Stimulated activated naive CD8-positive, alpha-beta T cell treated with anti-CD3 and anti-CD28 coated beads, Interleukin-15, Interleukin-2, amounts not matched to agents 100 U/mL and 50 U/mL, for 24 hours (primary cell): Measurements from ENCODE around the gene RSL1D1.
A peak's percentile ranks its signal among the peaks of the same experiment; 100 is the strongest.
"Not testable (repeated sequence)": the region's sequence is repeated elsewhere in the genome, so short reads cannot be mapped to it uniquely, and the experiment has no call there.

Experiments
- ATAC-seq: fragments of 150-1000 bp; cut with Tn5 transposase; one replicate; pipeline ENCODE4 v1.10.0; 2021
- DNase-seq: peaks from one replicate; pipeline ENCODE4 v3.0.0; 2021

RSL1D1 gene

DNA sequence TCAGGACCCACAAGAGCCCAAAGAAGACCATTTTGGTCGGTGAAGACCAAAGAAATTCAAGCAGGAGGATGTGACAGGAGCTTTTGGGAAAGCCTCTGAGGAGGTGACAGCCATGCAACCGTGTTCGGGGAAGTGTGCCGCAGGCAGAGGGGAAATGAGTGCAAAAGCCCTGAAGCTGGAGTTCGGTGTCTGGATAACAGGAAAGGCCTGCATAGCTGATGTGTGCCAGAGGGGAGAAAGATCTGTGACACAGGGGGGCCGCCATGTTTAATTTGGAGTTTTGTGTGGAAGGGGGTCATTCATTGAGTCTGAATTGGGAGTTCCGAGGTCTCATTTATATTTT, 53.4 kb downstream of the RSL1D1 start:
- ATAC-seq (no peak), DNase-seq (peak; percentile 39)

DNA sequence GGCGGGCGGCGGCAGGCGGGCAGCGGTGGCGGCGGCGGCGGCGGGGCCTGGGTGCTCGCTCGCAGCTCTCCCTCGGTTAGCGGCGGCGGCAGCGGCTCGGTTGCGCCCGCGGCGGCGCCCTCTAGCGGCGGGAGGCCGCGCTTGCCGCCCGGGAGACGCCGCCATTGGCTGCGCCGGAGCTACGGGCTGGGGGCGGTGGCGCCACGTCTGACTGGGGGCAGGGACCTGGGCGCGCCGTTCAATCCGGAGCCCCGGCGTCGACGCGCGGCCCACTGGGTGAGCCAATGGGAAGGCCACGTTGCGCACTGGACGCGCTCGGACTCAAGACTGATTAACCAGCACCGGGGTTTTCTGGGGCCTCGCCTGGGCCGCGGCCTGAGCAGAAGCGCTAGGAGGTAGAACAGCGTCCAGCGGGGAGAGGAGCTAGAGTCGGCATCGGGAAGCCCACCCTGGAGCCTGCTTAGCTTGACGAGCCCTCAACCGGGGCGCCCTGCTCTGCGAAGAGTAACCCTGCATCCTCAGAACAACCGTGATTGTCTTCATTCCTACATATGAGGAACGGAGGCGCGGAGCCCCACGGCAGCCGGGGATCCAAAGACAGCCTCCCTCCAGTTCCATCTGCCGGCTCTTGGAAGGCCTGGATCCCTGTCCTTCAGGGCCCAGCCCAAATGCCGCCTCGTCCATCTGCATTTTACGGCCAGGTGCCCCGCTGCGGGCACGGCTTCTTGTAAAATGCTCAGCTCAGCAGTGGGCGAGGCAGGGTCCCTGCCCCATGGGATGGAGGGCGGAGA, 54.0 kb downstream of the RSL1D1 start, which contains the start of gene ZC3H7A:
Gene ZC3H7A (minus strand): TSS at position 93 of the 791 bp plus-strand sequence. CDS start 14,904 bp downstream, outside the sequence.
- ATAC-seq (peak; percentile 99), DNase-seq (peak; percentile 94)

GRCh38 chr16:11796227-11797165, 54.8 kb downstream of the RSL1D1 start:
- DNase-seq (peak; percentile 44), ATAC-seq (no peak)

GRCh38 chr16:11795887-11796226, 55.5 kb downstream of the RSL1D1 start:
- DNase-seq (no peak), ATAC-seq (no peak)

- no peak for ATAC-seq
- DNase-seq = no peak
Observed at GRCh38 chr16:11794996-11795886, 56.1 kb downstream of the RSL1D1 start.

- DNase-seq (no peak), ATAC-seq (no peak)
Observed at GRCh38 chr16:11794447-11794846, 56.9 kb downstream of the RSL1D1 start.

DNA sequence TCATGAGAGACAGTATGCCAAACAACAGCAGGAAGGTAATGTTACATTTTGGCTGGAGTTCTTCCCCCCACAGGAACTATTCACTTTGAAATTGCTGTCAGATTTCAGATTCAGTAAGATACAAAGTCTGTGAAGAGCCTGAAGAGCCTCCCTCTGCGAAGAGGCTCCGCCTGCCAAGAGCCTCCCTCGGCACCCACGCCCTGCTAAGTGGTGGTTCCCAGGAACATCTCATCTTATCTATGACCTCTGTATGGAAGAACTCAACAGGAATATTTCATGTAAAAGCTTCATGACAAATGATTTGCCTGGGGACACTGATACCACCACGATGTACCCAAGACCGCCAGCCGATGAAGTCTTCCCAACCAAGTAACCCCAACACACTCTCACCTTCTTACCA, 57.5 kb downstream of the RSL1D1 start:
- ATAC-seq = no peak
- DNase-seq = no peak

DNA sequence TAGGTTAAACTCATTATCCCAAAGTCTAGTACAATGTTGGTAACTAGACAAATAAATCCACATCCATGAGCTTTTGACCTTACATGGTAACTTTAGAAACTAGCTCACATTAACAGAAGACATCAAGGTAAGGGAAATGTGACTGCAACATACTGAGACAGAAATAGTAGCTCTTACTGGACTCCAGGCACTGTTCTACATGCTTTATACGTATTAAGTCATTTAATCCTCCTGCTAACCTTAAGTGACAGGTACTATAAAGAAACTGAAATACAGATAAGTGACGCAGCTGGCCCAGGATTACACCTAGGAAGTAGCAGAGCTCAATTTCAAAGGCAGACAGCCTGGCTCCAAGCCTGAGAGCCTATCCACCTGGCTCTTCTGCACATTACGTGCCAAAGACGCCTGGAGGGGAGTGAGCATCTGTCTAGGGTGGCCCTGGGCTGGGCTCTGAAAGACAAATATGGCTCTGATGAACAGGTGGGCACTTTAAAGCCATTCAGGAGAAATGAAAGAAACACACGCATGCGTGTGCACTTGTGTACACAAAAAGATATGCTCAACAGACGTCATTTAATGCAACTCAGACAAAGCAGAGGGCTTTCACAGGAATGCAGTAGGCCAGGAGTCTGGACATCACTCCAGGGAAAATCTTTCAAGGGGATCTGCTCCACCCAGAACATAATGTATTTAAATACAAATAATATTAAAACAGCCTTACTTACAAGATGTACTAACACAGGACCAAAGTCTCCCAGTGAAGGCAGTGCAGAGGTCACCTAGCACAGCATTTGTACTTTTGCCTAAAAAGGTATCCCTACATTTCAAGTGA, 58.7 kb downstream of the RSL1D1 start:
- no peak for DNase-seq
- ATAC-seq = no peak

- no peak for DNase-seq
- ATAC-seq = no peak
Observed at GRCh38 chr16:11791144-11791828, 60.1 kb downstream of the RSL1D1 start.

DNA sequence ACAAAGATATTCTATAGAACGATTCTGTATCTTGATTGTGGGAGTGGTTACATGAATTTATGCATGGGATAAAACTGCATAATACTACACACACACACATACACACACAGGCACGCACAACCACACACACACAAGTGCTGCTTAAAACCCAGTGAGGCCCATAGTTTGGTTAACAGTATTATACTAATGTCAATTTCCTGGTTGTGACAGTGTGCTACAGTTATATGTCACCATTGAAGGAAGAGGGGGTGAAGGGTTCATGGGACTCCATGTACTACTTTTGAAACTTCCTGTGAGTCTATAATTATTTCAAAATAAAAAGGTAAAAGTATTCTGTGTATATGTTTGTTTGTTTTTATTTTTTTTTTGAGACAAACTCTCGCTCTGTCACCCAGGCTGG, 62.4 kb downstream of the RSL1D1 start:
- DNase-seq = no peak
- ATAC-seq = no peak

DNA sequence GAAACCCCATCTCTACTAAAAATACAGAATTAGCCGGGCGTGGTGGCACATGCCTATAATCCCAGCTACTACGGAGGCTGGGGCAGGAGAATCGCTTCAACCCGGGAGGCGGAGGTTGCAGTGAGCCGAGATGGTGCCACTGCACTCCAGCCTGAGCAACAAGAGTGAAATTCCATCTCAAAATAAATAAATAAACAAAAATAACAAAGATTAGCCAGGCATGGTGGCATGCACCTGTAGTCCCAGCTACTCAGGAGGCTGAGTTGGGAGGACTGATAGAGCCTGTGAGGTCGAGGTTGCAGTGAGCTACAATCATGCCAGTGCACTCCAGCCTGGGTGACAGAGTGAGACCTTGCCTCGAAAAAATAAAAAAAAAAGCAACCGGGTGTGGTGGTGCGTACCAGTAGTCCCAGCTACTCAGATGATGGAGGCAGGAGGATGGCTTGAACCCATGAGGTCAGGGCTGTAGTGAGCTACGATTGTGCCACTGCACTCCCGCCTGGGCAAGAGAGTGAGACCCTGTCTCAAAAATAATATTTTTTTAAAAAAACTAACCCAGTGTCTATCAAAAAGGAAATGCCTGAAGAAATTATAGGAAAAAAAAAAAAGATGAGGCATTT, 66.3 kb downstream of the RSL1D1 start:
- DNase-seq, ATAC-seq: not testable (repeated sequence)

DNA sequence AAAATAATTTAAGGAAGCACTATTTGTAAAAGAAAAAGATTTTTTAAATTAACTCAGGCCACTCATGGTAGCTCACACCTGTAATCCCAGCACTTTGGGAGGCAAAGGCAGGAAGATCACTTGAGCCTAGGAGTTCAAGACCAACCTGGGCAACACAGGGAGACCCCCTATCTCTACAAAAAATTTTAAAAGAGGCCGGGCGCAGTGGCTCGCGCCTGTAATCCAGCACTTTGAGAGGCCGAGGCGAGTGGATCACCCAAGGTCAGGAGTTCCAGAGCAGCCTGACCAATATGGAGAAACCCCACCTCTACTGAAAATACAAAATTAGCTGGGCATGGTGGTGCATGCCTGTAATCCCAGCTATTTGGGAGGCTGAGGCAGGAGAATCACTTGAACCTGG, 67.0 kb downstream of the RSL1D1 start:
- DNase-seq, ATAC-seq: not testable (repeated sequence)

GRCh38 chr16:11784038-11784369, 67.3 kb downstream of the RSL1D1 start:
- DNase-seq = no peak
- ATAC-seq = no peak
